C4-2B (cell line): ENCODE data around the gene TXNDC12.
A peak's percentile ranks its signal among the peaks of the same experiment; 100 is the strongest.

Source experiments
- H3K27ac ChIP-seq: fragments of 450-650 bp; 2 replicates; pipeline ENCODE4 v1.5.1; 2017
- ZFX ChIP-seq: fragments of 450-650 bp; IDR thresholded peaks from 2 replicates; pipeline ENCODE4 v1.6.1; 2017
- TF ChIP-seq, protein P1 (sequence below): fragments of 450-650 bp; conservative IDR thresholded peaks from 2 replicates; pipeline ENCODE4 v1.5.1; 2017; ENCODE audit warnings: mild to moderate bottlenecking

Gene TXNDC12

DNA sequence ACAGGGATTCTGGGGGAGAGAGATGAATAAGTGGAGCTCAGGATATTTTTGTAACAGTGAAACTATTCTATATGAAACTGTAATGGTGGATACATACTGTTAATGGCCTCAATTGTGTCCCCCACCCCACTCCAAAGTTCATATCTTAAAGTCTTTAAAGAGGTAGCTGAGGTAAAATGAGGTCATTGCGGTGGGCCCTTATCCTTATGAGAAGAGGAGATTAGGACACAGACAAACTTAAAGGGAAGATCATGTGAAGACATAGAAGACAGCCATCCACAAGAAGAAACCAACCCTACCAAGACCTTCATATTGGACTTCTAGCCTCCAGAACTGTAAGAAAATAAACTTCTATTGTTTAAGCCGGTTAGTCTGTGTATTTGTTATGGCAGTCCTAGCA, 9.8 kb downstream of the TXNDC12 start:
- no peak for TF ChIP-seq ZFX
- TF ChIP-seq, protein P1, sequence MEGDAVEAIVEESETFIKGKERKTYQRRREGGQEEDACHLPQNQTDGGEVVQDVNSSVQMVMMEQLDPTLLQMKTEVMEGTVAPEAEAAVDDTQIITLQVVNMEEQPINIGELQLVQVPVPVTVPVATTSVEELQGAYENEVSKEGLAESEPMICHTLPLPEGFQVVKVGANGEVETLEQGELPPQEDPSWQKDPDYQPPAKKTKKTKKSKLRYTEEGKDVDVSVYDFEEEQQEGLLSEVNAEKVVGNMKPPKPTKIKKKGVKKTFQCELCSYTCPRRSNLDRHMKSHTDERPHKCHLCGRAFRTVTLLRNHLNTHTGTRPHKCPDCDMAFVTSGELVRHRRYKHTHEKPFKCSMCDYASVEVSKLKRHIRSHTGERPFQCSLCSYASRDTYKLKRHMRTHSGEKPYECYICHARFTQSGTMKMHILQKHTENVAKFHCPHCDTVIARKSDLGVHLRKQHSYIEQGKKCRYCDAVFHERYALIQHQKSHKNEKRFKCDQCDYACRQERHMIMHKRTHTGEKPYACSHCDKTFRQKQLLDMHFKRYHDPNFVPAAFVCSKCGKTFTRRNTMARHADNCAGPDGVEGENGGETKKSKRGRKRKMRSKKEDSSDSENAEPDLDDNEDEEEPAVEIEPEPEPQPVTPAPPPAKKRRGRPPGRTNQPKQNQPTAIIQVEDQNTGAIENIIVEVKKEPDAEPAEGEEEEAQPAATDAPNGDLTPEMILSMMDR = no peak
- no peak overlapping the region for H3K27ac ChIP-seq

DNA sequence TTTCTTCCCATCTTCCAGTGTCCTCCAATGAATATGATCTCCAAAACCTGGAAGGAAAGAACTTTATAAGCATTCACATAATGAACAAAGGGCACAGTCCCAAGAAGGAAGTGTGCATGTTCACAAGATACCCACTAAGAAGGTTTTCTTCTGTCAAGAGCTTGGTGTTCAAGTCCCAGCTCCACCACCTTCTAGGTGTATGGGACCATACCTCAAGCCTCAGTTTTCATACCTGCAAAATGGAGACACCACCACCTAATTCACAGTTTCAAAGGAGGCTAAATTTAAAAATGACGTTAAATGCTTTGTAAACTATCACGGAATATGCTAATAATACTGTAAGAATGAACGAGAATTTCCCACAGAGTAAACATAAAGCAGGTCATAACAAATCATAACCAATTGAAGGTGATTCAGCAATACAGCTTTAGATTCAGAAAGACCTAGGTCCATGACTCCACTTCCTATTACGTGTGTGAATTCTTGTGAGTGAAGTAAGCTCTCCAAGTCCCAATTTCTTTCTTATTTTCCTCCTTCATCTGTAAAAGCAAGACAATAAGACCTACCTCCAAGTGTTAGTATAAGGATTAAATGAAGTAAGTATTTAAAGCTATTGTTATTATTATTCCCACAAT, 13.3 kb downstream of the TXNDC12 start:
- TF ChIP-seq ZFX = no peak
- TF ChIP-seq, protein P1 = no peak
- no peak overlapping the region for H3K27ac ChIP-seq

DNA sequence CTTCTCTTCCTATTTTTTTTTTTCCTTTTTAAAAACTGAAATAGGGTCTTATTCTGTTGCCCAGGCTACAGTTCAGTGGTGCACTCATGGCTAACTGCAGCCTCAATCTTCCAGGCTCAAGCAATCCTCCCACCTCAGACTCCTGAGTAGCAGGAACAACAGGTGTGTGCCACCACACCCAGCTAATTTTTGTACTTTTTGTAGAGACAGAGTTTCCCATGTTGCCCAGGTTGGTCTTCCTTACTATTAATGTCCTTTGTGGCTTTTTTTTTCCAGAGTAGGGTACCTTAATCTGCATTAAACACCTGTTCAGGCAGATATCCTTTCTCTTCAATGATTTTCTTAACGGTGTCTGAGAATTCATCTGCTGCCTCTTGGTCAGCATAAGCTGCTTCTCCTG, 17.1 kb downstream of the TXNDC12 start:
- TF ChIP-seq ZFX = no peak
- TF ChIP-seq, protein P1 = no peak

DNA sequence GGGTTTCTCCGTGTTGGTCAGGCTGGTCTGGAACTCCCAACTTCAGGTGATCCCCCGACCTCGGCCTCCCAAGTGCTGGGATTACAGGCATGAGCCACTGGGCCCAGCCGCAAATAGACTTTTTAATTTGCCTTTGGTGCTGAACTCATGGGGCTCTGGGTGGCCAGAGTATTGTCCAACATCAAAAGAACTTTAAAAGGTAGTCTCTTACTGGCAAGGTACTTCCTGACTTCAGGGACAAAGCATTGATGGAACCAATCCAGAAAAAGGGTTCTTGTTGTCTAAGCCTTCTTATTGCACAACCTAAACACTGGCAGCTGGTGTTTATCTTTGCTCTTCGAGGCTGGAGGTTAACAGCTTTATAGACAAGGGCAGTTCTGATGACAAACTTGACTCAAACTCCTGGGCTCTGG, 17.6 kb downstream of the TXNDC12 start:
- no peak overlapping the region for H3K27ac ChIP-seq
- TF ChIP-seq, protein P1 = no peak
- no peak for TF ChIP-seq ZFX

More for the DNA sequence above, 17.1 kb downstream of the TXNDC12 start:
- H3K27ac ChIP-seq = no peak overlapping the region

DNA sequence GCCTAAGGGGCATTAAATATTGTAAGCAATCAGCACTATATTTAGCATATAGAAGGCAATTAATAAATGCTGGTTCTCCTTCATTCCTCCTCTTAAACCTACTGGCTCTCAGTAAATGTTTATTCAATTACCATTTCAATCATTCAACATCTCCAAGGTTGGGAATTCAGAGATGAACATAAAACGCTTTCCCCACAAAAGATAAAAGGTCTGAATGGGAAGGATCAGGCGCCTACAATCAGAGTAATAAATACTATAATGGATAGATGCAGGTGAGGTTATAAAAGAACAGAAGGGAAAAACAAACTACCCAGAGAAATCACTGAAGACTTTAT, 21.0 kb downstream of the TXNDC12 start:
- peak overlapping the region; percentile 88; the same call in 1 of the 2 replicates for H3K27ac ChIP-seq
- TF ChIP-seq, protein P1 = no peak
- no peak for TF ChIP-seq ZFX

DNA sequence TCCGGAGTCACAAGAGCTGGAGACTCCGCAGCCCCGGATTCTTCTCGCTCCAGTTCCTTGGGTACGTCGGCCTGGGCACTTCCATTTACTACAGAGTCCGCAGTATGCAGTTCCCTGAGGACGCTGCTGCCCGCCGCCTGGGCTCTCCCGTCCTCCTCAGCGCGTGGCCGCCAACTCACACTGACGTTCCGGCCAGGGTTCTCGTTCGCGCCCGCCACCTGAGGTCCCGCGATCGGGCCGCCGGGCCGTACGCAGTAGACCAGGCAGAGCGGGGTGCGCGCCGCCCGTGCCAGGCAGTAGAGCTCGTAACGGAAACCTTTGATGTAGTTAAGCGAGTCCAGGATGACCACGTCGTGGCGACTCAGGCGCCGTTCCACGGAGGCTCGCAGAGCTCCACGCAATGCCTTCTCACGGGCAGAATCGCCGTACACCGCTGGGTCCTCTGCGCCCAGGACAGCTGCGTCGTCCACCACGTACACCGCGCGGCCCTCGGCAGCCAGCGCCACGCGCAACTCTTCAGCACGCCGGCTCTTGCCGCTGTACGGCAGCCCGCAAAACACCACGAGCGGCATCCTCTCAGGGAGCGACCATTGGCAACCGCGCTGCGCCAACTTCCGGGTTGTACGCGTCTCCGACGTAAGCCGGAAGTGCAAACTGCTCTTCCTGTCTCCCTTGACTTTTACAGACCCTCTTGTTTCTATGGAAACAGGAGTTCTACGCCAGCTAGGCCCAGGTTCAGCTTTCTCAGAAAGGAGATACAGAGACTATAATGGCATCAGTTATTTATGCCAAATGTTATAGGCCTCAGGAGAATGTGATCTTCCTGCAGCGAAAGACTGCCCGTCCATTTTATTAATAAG, 21.6 kb downstream of the TXNDC12 start, which contains the start of gene KTI12:
TSS of gene KTI12 (minus strand) at position 621 of the 860 bp plus-strand sequence. CDS start at position 572, 49 bp downstream.
- H3K27ac ChIP-seq = peak within 1 kb of the TSS; percentile 88
- TF ChIP-seq, protein P1 = no peak
- peak; percentile 51 for TF ChIP-seq ZFX

DNA sequence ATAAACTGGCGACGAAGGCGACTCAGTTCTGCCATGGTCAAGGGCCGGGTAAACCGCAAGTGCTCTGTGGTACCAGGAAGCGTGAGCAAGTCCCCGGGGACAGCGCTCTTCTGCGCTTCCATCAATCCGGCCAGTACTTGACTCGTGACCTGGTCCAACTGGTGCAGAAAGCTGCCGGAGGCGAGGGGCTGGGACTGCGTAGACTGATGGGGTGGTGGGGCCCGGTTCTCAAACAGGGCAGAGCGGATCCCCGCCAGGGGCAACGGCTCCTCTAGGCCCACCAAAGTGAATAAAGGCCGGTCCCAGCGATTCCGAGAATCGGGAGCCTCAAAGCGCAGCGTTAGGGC, 22.2 kb downstream of the TXNDC12 start:
- TF ChIP-seq ZFX = no peak
- TF ChIP-seq, protein P1 = no peak
- H3K27ac ChIP-seq = peak overlapping the region; percentile 88
